ENCODE results near the gene MED7.
"Not testable (repeated sequence)": the region's sequence is repeated elsewhere in the genome, so short reads cannot be mapped to it uniquely, and the experiment has no call there.

Gene MED7, protein sequence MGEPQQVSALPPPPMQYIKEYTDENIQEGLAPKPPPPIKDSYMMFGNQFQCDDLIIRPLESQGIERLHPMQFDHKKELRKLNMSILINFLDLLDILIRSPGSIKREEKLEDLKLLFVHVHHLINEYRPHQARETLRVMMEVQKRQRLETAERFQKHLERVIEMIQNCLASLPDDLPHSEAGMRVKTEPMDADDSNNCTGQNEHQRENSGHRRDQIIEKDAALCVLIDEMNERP

DNA sequence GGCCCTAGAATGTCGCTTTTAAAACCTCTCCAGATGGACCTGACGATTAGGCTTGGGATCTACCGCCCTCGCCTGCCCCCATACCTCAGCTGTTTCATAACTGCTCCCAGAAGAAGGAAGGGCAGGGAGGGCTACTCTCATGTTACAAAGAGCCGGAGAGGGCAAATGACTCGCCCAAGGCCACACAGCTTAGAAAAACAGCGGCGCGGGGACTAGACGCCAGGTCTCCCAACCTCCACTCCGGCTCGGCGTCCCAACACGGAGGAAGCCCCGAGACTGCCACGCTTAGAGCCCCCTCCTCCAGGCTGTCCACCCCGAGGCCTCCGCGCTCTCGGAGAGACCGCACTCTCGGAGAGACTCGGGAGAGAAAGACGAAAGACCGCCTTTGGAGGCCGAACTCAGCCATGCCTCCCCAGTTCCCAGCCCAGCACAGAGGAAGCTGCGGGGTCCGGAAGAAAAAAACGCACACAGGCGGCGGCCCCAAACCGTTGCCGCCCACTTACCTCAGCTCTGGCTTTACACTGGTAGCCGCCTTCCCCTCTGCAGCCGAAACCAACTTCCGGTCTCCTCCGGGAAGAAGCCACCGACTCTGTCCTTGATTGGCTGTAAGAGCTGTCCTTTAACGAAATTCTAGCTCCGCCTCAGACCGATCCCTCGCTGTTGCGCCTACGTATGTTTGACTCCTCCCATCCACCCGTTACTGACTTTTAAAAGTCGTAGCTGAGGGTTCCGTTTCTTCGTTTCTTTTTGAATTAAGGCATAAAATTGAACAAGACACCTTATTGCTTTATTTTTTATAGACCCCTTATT, at the start of gene MED7:
MED7 (minus strand) TSS at position 549 of the 810 bp plus-strand sequence. CDS start 3,434 bp downstream, outside the sequence.
- DNase-seq = peak; percentile 97

GRCh38 chr5:157189223-157189622, 46.6 kb upstream of the MED7 start:
- no peak for DNase-seq

- no peak for DNase-seq
These were observed 45.6 kb upstream of the MED7 start for GRCh38 chr5:157188270-157188669.

DNA sequence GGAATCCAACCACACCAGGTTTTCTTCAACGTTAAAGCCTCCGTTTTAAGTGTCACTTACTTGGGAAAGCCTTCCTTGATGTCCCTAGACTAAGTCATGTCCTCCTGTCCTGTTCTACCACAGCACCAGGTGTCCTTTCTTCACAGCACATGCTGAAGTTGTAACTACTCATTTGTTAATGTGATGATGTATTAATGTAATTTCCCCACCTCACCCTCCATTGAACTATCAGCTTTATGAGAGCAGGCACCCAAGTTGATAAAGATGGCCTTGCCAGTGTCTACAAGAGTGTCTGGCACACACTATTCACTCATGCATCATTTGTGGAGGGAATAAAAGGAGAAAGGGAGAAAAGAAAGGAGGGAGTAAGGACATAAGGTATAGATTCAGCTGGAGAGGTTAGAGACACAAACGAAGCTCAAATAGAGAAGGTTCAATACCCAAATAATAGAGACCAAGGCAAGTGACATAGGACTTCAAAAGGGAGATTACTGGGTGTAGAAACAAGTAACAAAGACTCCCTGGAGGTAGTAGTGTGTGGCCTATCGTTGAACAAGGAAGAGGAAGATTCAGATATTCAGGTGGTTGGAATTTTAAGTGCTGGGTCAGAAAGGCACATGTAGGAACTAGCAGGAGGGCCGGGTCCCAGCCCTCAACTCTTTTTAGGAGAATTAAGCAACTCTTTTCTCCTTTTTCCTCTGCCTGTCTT, 44.5 kb upstream of the MED7 start:
- DNase-seq = no peak

DNA sequence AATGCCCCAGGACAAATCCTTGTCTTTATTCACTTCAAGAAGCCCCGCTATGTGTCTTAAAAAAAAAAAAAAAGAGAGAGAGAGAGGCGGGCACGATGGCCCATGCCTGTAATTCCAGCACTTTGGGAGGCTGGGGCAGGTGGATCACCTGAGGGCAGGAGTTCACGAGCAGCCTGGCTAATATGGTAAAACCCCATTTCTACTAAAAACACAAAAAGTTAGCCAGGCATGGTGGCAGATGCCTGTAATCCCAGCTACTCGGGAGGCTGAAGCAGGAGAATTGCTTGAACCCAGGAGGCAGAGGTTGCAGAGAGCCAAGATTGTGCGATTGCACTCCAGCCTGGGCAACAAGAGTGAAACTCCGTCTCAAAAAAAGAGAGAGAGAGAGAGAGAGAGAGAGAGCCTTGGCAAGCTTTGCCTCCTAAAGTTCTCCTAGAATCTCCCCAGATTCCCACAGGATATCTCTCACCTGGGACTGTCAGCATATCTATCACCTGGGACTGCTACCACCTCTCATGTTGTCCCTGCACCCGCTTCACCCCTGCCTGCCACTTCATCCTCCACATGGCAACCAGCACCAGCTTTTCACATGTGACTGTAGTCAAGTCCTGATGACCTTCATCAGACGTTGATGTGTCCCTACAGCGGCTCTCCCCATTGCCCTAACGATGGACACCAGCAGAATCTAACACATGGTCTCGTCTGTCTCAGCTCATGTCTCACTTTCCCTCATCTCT, 43.8 kb upstream of the MED7 start:
- no peak for DNase-seq

GRCh38 chr5:157185122-157185521, 42.5 kb upstream of the MED7 start:
- not testable (repeated sequence) for DNase-seq

DNA sequence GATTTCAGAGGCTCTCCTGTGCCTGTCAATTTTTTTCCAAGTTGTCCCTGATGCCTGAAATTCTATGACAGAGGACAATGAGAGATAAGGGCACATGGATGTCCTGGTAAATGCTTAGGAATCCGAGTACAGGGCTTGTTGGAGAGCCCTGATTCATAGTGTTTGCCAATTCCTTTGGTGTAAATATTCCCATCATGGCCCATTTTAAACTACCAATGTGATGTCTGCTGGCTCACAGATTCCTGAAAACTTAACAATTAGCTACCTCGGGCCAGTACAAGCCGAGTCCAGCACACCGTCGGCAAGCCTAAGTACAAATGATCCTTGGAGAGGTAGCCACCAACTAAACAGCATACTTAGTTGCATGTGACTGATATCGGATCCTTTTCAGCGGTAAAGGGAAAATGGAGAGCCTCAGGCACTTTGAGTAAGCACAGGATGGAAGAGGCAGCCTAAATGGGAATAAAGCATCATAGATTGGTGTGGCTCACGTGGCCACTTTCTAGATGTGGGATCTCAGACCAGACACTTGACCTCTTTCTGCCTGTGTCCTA, 41.5 kb upstream of the MED7 start:
- DNase-seq = no peak

- DNase-seq = no peak
These were observed 39.6 kb upstream of the MED7 start for GRCh38 chr5:157182143-157182757.

- no peak for DNase-seq
These were observed 38.0 kb upstream of the MED7 start, which contains the start of gene ITK for GRCh38 chr5:157180374-157181264. ITK (plus strand) TSS chr5:157180840; CDS start chr5:157180978, 138 bp downstream.

- no peak for DNase-seq
These were observed 36.3 kb upstream of the MED7 start for GRCh38 chr5:157178966-157179365.

GRCh38 chr5:157177953-157178352, 35.3 kb upstream of the MED7 start:
- no peak for DNase-seq

- no peak for DNase-seq
These were observed 32.5 kb upstream of the MED7 start for GRCh38 chr5:157175071-157175612.

DNA sequence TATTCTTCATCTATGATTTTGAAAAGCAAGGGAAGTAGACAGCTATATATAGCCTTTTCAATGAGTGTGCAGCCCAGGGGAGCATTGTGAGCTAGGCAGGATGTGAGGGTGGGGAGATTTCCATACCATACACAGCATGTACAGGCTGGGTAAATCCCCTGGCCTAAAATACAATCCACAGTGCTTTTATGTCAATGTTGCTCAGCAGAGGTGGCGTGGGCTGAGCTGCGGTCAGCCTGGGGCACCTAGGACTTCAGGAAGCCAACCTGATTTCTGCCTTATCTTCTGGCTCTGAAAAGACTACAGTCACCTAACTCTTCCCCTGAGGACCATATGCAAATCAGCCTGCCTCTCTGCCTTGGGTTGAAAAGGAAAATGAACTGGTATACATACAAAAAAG, 29.7 kb upstream of the MED7 start:
- no peak for DNase-seq

GRCh38 chr5:157168286-157168685, 25.6 kb upstream of the MED7 start:
- no peak for DNase-seq

DNA sequence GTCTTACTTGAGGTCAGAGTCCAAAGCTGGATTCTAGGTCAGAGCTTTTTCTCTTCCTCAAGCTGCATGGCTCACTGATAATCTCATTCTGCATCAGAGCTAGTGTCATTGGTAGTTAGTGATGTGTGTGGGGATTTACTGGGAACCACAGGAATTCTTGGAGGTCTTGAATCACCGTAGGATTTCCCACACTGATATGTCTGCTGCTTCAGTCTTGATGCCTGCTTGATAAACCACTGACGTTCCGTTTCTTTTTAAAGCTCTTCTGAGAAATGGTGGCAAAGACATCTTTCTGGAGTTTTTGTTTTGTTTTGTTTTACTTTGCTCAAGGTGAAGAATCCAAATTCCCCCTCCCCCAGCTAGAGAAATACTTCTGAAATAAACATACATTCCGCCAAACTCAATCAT, 24.6 kb upstream of the MED7 start:
- no peak for DNase-seq

GRCh38 chr5:157166214-157167213, 23.8 kb upstream of the MED7 start, which contains the start of gene GARIN3:
GARIN3 (minus strand) TSS chr5:157166264; CDS start chr5:157166168, 96 bp downstream.
- DNase-seq = no peak

DNA sequence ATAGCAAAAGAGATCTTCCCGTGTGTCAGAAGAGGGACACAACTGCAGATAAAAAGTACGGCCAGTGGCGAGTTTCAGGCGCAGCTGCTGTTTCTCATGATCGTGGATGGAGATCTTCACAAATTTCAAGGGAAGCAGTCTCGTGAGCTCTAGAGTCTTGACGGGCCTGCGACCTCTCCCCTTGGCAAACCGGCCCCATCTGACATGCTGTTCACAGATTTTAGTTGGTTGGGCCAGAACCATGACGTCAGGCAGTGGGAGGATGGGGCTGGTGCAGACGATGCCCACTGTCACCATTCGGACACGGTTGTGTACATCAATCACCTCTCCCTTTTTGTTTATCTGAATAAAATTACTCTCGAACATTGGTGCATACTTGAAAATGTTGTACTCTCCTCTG, 23.0 kb upstream of the MED7 start:
- no peak for DNase-seq

DNA sequence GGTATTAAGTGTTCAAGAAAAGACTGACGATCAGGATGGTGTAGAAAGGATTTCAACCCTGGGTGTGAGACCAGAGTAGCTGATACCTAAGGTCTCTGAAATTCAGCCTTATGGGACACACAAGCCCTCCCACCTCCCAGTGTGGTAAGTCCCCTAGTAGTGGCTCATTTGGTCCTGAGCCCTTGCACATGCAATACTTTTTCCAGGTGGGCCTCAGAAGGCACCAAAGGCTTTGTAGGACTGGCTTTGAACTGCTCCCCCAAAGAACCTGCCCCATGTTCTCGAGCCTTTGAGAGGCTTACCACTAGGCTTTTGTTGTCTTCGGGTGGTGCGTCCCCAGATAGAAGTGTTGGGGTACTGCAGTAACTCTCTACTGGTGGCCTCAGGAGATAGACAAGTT, 22.6 kb upstream of the MED7 start:
- DNase-seq = no peak

GRCh38 chr5:157164521-157164920, 21.9 kb upstream of the MED7 start:
- no peak for DNase-seq

Data from NCI-H1694 treated with DMSO at 0.1 percent for 48 hours (cell line).